ENCODE results near the gene MAD1L1.

DNA sequence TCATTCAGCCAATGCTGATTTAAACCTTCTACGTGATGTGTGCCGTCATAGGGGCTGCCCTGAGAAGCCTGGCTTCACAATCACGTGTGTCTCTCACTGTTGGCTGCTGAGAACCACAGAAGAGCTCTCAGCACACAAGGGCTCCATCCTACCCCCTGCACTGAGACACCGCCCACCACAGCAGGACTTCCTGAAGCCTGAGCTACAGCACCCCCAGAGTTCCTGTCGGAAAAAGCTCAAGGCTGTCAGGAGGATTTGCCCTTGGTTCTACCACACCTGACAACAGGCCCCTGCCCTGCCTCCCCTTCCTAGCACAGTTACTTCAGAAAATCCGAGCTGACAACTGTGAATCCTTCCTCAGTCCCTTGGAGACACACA, 191.9 kb downstream of the MAD1L1 start:
- TF ChIP-seq EZH2 (IDR thresholded peaks at IDR 0.05; ENCODE audit: low read depth, low read length, severe bottlenecking): no peak
- TF ChIP-seq POLR2A (IDR thresholded peaks at IDR 0.05; ENCODE audit: control extremely low read depth in 1 of 2, low read depth in 2 of 2, low read length in 2 of 2): no peak
- no peak for TF ChIP-seq SP2 (IDR thresholded peaks at IDR 0.05; ENCODE audit: low read length)
- no peak for TF ChIP-seq TAF1 (IDR thresholded peaks at IDR 0.05; ENCODE audit: low read depth, low read length)
- TF ChIP-seq CTCF (IDR thresholded peaks at IDR 0.05; ENCODE audit: control extremely low read depth in 1 of 3, insufficient read depth in 1 of 3, low read depth in 1 of 3, low read length in 3 of 3): no peak
- no peak for TF ChIP-seq RAD21 (IDR thresholded peaks at IDR 0.05 in 1 of 2, conservative IDR thresholded peaks at IDR 0.05 in 1 of 2; ENCODE audit: low read depth in 2 of 2, low read length in 2 of 2)
- TF ChIP-seq, protein P1, sequence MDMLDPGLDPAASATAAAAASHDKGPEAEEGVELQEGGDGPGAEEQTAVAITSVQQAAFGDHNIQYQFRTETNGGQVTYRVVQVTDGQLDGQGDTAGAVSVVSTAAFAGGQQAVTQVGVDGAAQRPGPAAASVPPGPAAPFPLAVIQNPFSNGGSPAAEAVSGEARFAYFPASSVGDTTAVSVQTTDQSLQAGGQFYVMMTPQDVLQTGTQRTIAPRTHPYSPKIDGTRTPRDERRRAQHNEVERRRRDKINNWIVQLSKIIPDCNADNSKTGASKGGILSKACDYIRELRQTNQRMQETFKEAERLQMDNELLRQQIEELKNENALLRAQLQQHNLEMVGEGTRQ (IDR thresholded peaks at IDR 0.05; ENCODE audit: low read length): no peak
- TF ChIP-seq EP300 (IDR thresholded peaks at IDR 0.05; ENCODE audit: borderline replicate concordance in 1 of 2, low read depth in 2 of 2, low read length in 2 of 2): no peak
- no peak for TF ChIP-seq SIN3A (conservative IDR thresholded peaks at IDR 0.05 in 1 of 2, IDR thresholded peaks at IDR 0.05 in 1 of 2; ENCODE audit: low read depth in 1 of 2, low read length in 2 of 2)
- no peak for TF ChIP-seq CBX8 (IDR thresholded peaks at IDR 0.05; ENCODE audit: borderline replicate concordance, low read depth, low read length)
- no peak for TF ChIP-seq BCL11A (IDR thresholded peaks at IDR 0.05; ENCODE audit: low read depth in 2 of 2, low read length in 2 of 2)
